ACHN (cell line): ENCODE measurements around the gene NELL1.

Experiments
- DNase-seq: peaks from one replicate; pipeline ENCODE4 v3.0.0-alpha.2; 2015
- in situ Hi-C: cut with HindIII; loops from 2 replicates; pipeline ENCODE4 v1.10.0; 2017; ENCODE audit warnings: low sequenced_read_pairs, low pct_ligation_motif_present, low pct_unique_long_range_greater_than_20kb

The NELL1 gene

GRCh38 chr11:21520244-21520643, 850.9 kb downstream of the NELL1 start:
- no peak for DNase-seq
- in situ Hi-C loops: no loop called here

GRCh38 chr11:21529187-21529586, 859.8 kb downstream of the NELL1 start:
- in situ Hi-C loops: no loop called here
- no peak for DNase-seq

- DNase-seq: no peak
- in situ Hi-C loops: no loop called here
Observed at GRCh38 chr11:21534288-21534687, 864.9 kb downstream of the NELL1 start.

- in situ Hi-C loops: no loop called here
- no peak for DNase-seq
Observed at GRCh38 chr11:21537980-21538379, 868.6 kb downstream of the NELL1 start.

- in situ Hi-C loops: no loop called here
- no peak for DNase-seq
Observed at GRCh38 chr11:21541187-21541751, 871.9 kb downstream of the NELL1 start.

GRCh38 chr11:21543901-21544300, 874.5 kb downstream of the NELL1 start:
- in situ Hi-C loops: no loop called here
- no peak for DNase-seq

GRCh38 chr11:21545699-21546098, 876.3 kb downstream of the NELL1 start:
- no peak for DNase-seq
- in situ Hi-C loops: no loop called here

GRCh38 chr11:21546703-21547102, 877.3 kb downstream of the NELL1 start:
- in situ Hi-C loops: no loop called here

GRCh38 chr11:21552911-21553310, 883.5 kb downstream of the NELL1 start:
- peak; percentile 8 for DNase-seq
- in situ Hi-C loops: no loop called here

More at GRCh38 chr11:21546703-21547102, 877.3 kb downstream of the NELL1 start:
- no peak for DNase-seq

GRCh38 chr11:21553795-21554194, 884.4 kb downstream of the NELL1 start:
- in situ Hi-C loops: no loop called here
- no peak for DNase-seq

- DNase-seq: no peak
- in situ Hi-C loops: no loop called here
Observed at GRCh38 chr11:21554284-21554683, 884.9 kb downstream of the NELL1 start.

- in situ Hi-C loops: no loop called here
- DNase-seq: no peak
Observed at GRCh38 chr11:21556926-21557325, 887.5 kb downstream of the NELL1 start.

- in situ Hi-C loops: no loop called here
- no peak for DNase-seq
Observed at GRCh38 chr11:21560466-21560975, 891.1 kb downstream of the NELL1 start.

GRCh38 chr11:21561581-21561980, 892.2 kb downstream of the NELL1 start:
- peak; percentile 89 for DNase-seq
- in situ Hi-C loops: no loop called here

GRCh38 chr11:21564095-21564494, 894.7 kb downstream of the NELL1 start:
- in situ Hi-C loops: no loop called here
- DNase-seq: no peak

- DNase-seq: no peak
- in situ Hi-C loops: no loop called here
Observed at GRCh38 chr11:21564833-21565682, 895.7 kb downstream of the NELL1 start.

- in situ Hi-C loops: no loop called here
- no peak for DNase-seq
Observed at GRCh38 chr11:21566521-21567117, 897.2 kb downstream of the NELL1 start.

GRCh38 chr11:21567645-21568290, 898.4 kb downstream of the NELL1 start:
- in situ Hi-C loops: no loop called here
- no peak for DNase-seq

GRCh38 chr11:21572210-21572609, 902.8 kb downstream of the NELL1 start:
- DNase-seq: no peak
- in situ Hi-C loops: no loop called here
